NCI-H748 treated with DMSO at 0.1 percent for 48 hours (cell line): Measurements from ENCODE around the gene PLXNB1.
"Not testable (repeated sequence)": the region's sequence is repeated elsewhere in the genome, so short reads cannot be mapped to it uniquely, and the experiment has no call there.

Experiments
- DNase-seq: peaks from one replicate; lab custom pipeline; 2025; lab: John Stamatoyannopoulos, UW

The PLXNB1 gene

DNA sequence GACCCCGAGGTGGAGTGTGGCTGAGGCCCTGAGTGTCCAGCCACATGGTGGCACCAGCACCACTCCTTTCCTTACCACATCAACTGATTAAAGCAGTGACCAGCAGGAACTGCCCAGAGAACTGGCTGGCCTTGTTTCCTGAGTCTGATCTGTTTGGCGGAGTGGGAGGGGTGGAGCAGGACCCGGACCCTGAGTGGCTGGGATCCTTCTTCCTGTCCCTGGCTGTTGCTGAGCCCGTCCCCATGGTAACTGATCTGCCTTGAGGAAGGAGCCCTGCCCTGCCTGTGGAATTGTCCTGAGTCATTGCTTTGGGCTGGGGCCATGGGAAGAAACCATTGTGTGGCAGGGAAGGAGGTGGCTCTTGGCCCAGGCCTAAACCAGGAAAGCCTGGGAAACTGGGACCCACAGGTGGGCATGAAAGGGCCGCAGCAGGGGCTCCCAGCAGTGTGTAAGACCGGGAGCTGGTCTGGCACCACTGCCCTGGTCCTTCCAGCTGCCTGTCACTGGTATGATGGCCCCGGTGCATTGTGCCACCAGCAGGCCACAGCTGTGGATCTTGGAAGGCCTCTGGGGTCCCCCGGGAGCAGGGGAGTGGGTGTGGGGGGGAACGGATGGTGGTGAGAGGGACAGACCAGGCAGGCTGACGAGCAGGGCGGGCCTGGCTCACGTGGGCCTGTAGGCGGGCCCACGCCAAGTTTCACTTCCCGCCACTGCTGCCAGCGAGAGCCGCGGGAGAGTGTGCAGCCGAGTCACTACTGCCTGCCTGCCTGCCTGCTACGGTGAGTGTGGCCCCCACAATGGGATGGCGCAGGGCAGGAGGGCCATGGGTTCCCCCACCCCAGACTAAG is 35.9 kb upstream of the PLXNB1 start:
- peak; percentile 20 for DNase-seq

DNA sequence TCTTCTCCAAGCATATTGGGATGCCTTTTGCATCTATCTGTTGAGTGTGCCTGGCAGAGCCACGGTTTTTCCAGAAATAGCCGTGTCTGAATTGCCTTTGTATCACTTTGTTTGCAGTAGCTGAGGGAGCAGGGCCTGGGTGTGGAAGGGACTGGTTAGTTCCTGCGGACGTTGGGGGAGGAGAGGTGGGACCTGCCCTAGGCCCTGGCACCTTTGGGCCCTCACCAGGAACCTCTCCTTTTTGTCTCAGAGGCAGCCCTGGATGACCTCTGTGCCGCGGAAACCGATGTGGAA is 35.3 kb upstream of the PLXNB1 start:
- no peak for DNase-seq

DNA sequence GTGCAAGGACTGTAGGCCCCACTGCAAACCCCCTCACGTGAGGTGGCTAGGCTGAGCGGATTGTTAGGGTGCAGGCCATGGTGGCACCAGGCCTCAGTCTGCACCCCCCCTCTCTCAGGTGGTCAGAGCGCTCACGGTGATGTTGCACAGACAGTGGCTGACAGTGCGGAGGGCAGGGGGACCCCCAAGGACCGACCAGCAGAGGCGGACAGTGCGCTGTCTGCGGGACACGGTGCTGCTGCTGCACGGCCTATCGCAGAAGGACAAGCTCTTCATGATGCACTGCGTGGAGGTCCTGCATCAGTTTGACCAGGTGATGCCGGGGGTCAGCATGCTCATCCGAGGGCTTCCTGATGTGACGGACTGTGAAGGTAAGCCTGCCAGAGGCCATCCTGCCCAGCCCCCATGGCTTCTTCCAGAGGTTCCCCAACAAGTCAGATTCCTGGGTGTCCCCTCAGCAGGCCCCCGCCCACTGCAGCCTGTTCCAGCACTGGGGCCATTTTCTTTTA is 34.9 kb upstream of the PLXNB1 start:
- DNase-seq, result no peak

DNA sequence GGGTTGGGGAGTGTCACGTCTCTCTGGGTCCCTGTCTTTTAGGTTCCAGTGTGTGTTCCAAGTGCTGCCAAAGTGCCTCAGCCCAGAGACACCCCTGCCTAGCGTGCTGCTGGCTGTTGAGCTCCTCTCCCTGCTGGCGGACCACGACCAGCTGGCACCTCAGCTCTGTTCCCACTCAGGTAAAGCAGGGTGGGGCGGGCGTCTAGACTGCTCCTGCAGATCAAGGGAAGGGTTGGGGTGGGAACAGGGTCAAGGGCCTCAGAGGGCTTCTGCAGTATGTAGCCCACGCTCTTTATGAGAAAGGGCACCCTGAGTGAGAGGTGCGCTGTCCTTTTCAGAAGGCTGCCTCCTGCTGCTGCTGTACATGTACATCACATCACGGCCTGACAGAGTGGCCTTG is 33.8 kb upstream of the PLXNB1 start:
- DNase-seq, result no peak

DNA sequence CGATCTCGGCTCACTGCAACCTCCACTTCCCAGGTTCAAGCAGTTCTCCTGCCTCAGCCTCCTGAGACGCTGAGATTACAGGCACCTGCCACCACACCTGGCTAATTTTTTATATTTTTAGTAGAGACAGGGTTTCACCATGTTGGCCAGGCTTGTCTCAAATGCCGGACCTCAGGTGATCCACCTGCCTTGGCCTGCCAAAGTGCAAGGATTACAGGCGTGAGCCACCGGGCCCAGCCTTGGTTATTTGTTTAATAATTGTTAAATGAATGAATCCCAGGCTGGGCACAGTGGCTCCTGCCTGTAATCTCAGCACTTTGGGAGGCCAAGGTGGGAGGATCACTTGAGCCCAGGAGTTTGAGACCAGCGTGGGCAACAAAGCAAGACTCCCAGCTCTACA is 31.9 kb upstream of the PLXNB1 start:
- DNase-seq, result not testable (repeated sequence)

DNA sequence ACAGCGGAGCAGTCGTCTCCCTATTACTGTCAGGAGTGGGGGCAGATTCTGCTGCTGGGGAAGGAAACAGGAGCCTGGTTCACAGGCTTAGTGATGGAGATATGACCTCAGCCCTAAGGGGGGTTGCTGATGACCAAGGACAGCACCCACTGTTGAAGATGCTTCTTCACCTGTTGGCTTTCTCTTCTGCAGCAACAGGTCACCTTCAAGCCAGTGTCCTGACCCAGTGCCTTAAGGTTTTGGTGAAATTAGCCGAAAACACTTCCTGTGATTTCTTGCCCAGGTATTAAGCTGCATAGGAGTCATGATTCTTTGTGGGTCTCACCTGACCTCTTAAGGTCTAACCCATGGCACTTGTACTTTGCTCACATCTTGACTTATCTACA is 30.6 kb upstream of the PLXNB1 start:
- DNase-seq, result no peak

DNA sequence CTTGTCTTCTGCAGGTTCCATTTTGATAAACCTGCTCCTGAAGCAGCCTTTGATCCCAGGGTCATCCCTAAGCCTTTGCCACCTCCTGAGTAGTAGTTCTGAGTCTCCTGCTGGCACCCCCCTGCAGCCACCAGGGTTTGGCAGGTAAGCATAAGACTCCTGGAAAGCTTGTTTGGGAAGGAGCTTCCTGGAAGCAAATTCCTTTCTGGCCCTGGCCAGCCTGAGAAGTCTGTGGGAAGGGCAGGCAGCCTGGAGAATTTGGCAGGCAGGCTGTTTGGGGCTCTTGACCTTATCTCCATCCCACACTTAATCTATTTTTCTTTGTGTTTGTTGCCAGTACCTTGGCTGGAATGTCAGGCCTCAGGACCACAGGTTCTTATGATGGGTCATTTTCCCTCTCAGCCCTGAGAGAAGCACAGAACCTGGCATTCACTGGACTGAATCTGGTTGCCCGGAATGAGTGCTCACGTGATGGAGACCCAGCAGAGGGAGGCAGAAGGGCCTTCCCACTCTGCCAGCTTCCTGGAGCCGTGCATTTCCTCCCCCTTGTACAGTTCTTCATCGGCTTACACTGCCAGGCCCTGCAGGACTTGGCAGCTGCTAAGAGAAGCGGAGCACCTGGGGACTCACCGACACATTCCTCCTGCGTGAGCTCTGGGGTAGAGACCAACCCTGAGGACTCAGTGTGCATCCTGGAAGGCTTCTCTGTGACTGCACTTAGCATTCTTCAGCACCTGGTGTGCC is 30.1 kb upstream of the PLXNB1 start:
- DNase-seq, result no peak

DNA sequence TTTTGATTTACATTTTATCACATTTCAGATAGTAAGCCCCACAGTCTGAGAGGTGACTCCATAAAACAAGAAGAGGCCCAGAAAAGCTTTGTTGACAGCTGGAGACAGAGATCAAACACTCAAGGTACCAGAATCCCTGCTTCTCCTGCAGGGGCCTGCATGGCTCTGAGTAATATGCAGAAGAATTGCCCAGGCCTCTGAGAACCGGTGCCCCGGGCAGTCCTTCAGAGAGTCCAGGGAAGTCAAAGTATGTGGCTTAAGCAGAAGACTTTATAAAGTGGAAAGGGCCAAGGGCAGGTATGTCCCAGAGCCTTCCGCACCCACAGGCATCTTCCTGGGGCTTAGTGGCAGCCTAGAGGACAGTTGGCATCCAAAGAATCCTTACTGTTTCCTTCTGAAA is 29.4 kb upstream of the PLXNB1 start:
- DNase-seq, result no peak

DNA sequence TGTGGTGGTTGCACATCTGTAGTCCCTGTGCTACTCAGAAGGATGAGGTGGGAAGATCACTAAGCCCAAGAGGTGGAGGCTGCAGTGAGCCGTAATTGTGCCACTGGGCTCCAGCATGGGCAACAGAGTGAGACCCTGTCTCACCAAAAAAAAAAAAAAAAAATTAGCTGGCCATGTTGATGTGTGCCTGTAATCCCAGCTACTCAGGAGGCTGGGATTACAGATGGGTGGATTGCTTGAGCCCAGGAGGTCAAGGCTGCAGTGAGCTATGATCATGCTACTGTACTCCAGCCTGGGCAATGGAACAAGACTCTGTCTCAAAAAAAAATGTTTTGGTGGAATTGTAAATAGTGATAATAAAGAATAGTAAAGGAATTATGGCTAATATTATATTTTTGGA is 26.6 kb upstream of the PLXNB1 start:
- DNase-seq, result no peak

DNA sequence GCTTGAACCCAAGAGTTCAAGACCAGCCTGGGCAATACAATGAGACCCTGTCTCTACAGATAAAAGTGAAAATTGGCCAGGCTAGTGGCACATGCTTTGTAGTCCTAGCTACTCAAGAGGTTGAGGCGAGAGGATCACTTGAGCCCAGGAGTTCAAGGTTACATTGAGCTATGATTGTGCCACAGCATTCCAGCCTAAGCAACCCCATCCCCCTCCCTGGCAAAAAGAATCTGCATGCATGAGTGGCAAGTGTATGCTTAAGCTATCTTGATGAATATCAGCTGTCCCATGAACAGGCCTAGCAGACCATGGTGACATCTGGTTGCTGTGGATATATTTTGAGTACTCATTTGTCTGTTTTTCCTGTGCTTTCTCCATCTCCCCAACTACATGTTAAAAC is 21.4 kb upstream of the PLXNB1 start:
- DNase-seq, result no peak

DNA sequence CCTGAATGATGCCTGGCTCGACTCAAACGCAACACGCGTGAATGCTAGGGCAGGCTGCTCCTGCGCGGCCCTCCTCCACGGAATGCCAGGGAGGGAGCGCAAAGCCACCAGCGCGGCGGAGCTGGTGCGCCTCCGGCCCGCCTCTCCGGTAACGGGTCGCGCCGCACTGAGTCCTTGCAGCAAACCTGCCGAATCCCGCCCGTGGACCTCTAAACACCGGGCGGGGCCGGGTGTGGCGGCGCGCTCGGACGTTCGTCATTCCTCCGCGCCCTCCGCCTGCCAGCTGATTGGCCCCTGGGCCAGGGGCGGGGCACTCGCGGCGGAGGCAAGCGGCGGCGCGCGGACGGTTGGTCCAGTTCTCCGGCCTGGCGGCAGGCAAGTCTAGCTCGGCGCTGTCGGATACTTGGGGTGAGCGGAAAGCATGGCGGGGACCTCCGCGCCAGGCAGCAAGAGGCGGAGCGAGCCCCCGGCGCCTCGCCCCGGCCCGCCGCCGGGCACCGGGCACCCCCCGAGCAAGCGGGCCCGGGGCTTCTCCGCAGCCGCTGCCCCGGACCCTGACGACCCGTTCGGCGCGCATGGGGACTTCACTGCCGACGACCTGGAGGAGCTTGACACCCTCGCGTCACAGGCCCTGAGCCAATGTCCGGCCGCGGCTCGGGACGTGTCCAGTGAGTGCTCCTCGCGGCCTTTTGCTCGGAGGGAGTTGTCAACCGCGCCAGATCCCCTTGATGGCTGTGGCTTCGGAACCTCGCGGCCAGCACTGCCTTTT is 16.7 kb upstream of the PLXNB1 start, which contains the start of gene ATRIP:
TSS of gene ATRIP (plus strand) at position 313 of the 769 bp plus-strand sequence. CDS start at position 422, 109 bp downstream.
- DNase-seq, result peak; percentile 71

DNA sequence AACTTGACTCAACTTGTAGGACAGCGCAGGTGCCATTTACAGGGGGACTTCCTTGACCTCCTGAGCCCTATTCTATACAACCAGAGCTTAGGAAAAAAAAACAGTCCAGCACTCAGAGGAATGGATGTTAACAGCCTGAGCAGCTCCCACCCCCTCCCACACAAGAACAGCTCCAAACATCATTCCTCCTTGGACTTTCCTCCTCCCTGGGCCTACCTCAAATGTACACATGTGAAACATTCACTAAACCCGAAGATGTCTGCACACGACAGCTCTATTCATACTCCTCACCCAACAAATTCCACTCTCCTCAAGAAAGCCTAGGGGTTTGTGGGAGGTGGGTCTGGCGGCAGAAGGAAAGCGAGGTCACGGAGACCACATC is 16.1 kb upstream of the PLXNB1 start:
- no peak for DNase-seq

DNA sequence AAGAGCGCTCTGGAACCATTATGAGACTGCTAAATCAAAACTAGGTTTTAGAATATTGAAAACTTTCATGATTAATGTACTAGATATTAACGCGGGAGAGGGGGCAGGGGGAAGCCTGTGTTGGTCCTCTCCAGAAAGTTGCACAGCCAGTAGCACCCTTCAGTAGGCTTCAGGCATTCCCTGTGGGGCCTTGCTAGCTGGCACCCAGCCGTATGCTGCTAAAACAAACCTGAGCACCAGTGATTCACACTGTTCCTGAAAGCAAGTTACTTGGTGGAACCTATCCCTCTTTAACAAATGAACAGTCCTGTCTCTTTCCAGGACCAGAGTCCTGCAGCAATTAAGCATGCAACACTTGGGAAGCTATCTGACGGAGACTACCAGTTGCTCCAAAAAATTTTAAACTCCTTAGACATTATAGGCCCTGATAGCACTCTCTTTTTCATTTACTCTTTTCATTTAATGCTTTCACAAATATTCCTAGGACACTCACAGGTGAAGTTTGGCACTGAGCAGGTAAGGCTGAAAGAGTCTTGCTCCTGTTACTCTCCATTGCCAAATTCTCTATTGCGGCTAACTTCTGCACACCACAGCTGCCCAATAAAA is 15.5 kb upstream of the PLXNB1 start:
- no peak for DNase-seq

DNA sequence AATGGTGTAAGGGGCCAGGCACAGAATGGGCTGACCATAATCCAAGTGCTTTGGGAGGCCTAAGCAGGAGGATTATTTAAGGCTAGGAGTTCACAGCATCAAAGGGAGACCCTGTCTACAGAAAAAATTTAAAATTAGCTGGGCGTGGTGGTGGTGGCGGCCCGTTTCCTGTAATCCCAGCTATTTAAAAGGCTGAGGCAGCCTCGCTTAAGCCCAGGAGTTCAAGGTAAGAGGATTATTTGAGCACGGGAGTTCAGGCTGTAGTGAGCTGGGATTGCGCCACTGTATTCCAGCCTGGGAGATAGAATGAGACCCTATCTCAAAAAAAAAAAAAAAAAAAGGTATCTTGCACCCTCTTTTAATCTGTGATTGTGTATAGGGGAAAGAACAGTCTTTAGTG is 12.1 kb upstream of the PLXNB1 start:
- DNase-seq, result no peak

DNA sequence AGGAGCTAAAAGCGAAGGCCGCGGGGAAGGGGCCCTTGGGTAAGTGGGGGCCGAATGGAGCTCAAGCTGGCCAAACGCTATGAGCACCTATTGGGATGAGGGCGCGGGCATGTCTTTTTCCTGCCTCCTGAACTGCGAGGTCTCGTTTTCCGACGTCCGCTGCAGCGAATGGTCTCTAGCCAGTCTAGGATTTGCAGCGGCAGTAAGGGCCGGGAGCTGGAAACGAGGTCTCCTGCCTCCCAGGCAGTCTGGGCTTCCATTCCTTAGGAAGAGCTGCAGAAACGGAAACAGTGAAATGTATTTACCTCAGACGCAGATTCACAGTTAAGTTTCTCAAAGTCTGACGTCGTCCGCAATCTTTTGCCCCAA is 10.7 kb upstream of the PLXNB1 start:
- no peak for DNase-seq

DNA sequence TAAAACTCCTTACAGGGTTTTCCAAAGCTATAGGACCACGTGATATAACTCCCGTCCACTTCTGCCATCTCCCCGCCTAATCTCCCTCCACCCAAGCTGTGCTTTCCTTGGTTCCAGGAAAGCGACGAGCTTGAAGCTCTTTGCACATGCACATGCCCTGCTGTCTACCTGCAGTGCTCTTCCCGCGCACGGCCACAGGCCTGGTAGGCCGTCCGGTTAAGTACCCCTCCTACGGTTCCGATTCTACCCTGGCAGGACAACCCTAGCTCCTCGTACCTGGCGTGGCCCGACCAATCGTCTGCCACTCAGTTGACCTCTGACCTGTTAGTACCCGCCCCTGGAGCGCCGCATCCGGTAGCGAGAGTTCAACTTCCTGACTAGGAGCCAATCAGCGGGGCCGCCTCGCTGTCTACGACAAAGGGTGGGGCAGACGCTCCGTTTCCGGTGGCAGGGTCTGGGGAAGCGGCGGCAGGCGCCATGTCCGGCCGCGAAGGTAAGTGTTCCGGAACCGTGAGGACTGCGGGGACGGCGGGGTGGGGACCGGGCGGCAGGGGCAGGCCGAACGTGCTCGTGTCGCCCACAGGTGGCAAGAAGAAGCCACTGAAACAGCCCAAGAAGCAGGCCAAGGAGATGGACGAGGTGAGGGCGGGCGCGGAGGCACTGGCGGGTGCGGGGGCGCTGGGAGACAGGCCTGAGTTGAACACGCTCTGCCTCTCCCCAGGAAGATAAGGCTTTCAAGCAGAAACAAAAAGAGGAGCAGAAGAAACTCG is 10.1 kb upstream of the PLXNB1 start, which contains the start of the genes CCDC51 and TMA7:
TSS of gene CCDC51 (minus strand) at position 300 of the 770 bp plus-strand sequence. CDS start 4,991 bp downstream, outside the sequence.
TSS of gene TMA7 (plus strand) at position 438 of the 770 bp plus-strand sequence. CDS start at position 478, 40 bp downstream.
- peak; percentile 95 for DNase-seq

DNA sequence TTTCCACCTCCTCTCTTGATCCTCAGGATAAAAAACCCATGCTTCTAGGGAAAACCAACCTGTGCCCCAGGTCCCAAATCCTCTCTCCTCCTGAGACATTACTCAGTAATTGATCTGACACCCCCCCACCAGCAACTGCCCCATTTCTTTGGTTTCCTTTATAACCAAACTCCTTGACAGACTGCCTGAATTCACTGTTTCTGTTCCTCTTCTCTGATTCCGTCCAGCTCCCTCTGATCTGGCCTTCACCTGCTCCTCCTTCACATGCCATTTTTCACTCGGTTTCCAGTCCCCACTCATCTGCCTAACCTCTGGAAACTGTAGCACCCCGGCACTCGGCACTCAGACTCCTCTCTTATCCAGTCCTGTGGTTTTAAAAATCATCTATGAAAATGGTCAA is 7.9 kb upstream of the PLXNB1 start:
- no peak for DNase-seq

DNA sequence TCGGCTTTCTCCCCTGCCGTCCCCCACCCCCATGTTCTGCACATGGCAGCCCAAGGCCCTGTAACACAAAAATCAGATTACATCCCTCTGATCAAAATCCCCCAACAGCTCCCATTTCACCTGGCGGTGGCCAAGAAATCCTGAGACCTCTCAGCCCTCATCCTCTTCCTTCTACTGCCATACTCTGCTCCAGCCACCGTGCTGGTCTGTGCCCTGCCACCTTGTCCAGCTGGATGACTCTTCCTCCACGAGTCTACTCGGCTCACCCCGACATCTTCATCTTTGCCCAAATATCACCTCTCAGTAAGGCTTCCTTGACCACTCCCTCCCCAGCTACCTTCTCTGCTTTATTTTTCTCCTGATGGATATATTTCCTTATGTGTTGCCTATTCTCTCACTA is 7.0 kb upstream of the PLXNB1 start:
- no peak for DNase-seq

DNA sequence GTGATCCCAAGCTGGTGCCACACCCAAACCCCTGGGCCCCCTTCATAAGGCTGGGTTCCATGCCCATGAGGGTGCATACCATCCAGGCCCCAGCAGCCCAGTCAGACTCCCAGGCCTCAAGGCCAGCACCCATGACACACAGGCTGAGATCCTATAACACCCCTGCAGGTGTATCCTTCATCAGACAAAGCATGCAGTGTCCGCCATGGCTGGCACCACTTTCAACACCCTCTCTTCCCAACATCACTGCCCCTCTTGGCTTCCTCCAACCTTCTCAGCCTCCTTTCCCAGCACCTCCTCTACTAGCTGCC is 6.5 kb upstream of the PLXNB1 start:
- DNase-seq, result no peak

DNA sequence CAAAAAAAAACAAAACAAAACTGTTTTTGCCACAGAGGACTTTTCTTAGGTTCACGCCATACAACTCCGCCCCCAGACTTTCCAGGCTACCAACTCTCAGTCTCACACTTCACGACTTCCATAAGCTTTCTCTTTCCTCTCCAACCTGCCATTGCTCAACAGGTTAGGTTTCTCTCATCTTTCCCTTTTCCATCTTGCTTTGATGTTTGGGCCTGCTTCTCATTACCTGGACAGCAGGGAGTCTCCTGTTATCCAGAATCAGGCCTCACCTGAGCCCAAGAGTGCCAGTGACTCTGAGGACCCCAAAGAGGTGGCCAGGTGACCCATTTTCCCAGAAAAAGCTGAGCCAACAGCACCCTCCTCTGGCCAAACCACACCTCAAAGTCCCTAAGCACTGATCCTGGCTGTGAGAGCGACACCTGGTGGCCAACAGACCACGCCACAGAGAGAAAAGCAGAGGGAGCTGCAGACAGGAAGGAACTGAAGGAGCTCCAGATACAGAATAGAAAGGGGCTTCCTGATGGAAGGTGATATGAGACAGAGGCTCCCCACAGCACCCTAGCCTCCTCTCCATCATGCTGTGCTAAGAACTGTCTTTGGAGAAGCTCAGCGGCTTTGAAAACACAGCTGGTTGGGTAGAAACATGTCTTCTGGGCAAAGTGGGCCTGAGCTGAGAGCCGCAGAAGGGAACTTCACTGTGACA is 6.0 kb upstream of the PLXNB1 start:
- peak; percentile 59 for DNase-seq

DNA sequence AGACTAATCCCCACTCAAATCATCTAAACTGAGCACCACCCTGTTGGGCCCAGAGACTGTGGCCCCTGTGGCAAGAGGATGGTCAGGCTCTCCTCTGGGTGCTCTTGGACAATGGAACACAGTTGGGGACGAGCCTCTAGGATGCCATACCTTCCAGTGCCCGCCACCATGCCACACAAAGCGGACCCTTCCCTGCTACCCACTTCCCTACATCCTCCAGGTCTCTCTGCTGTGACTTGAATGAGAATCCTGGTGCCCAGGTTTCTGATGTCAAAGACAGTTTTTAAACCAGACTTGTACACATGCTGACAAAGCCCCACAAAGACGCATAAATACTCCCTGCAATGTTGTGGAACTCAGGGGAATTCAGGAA is 5.3 kb upstream of the PLXNB1 start:
- DNase-seq, result no peak
